ENCODE results near the gene SYK.

SYK gene

DNA sequence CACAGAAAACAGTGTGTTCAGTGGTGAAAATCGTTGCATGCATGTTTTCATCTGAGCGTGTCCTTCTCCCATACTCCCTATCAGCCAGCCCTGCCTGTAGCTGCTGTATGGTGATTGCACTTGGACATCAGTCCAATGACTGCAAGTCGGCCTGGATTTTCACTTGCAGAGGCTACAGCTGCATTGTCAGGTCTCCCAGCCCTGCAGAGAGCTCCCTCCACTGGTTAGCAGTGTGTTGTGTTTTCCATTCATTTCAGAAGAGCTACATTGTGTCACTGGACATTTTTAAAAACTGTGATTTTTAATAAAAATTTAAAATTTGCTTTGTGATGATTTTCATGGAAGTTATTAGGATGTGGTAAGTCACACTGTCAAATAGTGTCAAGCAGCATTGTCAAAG is 96.6 kb downstream of the SYK start:
- no peaks in the 10 kb centered on the region for H3K79me1 ChIP-seq (ENCODE audit: low read length)
- no peak overlapping the region for H2BK12ac ChIP-seq (ENCODE audit: low read length)
- H3K9ac ChIP-seq (ENCODE audit: low read length) = no peak overlapping the region
- H4K91ac ChIP-seq (ENCODE audit: low read depth, low read length) = no peak overlapping the region
- DNase-seq = no peak
- H3K36me3 ChIP-seq (ENCODE audit: control insufficient read depth in 1 of 2, insufficient read depth in 2 of 2, low read length in 2 of 2) = no peaks in the 10 kb centered on the region
- H3K4ac ChIP-seq (ENCODE audit: low read depth, low read length) = no peak overlapping the region
- H3K23ac ChIP-seq (ENCODE audit: low read length) = no peak overlapping the region
- no peaks in the 10 kb centered on the region for H3K4me1 ChIP-seq (ENCODE audit: control insufficient read depth in 1 of 2, insufficient read depth in 2 of 2, low read length in 2 of 2)
- H2AK5ac ChIP-seq (ENCODE audit: low read length) = no peak overlapping the region
- H3K9me3 ChIP-seq (ENCODE audit: insufficient read depth, low read depth, low read length) = peaks cover 4% of the 10 kb centered on the region
- no peaks in the 10 kb centered on the region for H3K79me2 ChIP-seq (ENCODE audit: control insufficient read depth, insufficient read depth, low read length, poor library complexity)
- no peak overlapping the region for H2AFZ ChIP-seq (ENCODE audit: insufficient read depth, low read length, poor library complexity)
- H3K4me3 ChIP-seq (ENCODE audit: low read depth, low read length) = no peak overlapping the region
- WGBS (ENCODE audit: extremely low coverage, insufficient coverage, insufficient read length) = no CpG with 5 or more reads among the region's 3 CpGs
- H3K27ac ChIP-seq (ENCODE audit: low read depth, low read length) = no peak overlapping the region
- no peak overlapping the region for H4K8ac ChIP-seq (ENCODE audit: low read depth, low read length)
- H2BK120ac ChIP-seq (ENCODE audit: insufficient read depth, low read length, poor library complexity) = no peak overlapping the region
- H3K4me2 ChIP-seq (ENCODE audit: low read length) = no peak overlapping the region
- H3K27me3 ChIP-seq (ENCODE audit: insufficient read depth, low read length) = no peaks in the 10 kb centered on the region
- no peak overlapping the region for H3K18ac ChIP-seq (ENCODE audit: low read length)
- no peak overlapping the region for H3K14ac ChIP-seq (ENCODE audit: low read length)
- H2BK5ac ChIP-seq (ENCODE audit: low read depth, low read length, poor library complexity) = no peak overlapping the region
- H4K12ac ChIP-seq (ENCODE audit: low read depth, low read length) = no peak overlapping the region

GRCh38 chr9:90899287-90899686 is 97.7 kb downstream of the SYK start:
- Histone ChIP-seq H2BK5ac (ENCODE audit: low read depth, low read length, poor library complexity) (no peak overlapping the region), H3K4ac (ENCODE audit: low read depth, low read length) (no peak overlapping the region), H3K18ac (ENCODE audit: low read length) (no peak overlapping the region), H3K4me1 (ENCODE audit: control insufficient read depth in 1 of 2, insufficient read depth in 2 of 2, low read length in 2 of 2) (no peaks in the 10 kb centered on the region), H3K4me3 (ENCODE audit: low read depth, low read length) (no peak overlapping the region), H3K4me2 (ENCODE audit: low read length) (no peak overlapping the region), H4K8ac (ENCODE audit: low read depth, low read length) (no peak overlapping the region), H3K79me1 (ENCODE audit: low read length) (no peaks in the 10 kb centered on the region), H2BK120ac (ENCODE audit: insufficient read depth, low read length, poor library complexity) (no peak overlapping the region), H2BK12ac (ENCODE audit: low read length) (no peak overlapping the region), H3K23ac (ENCODE audit: low read length) (no peak overlapping the region), H2AFZ (ENCODE audit: insufficient read depth, low read length, poor library complexity) (no peak overlapping the region), H4K91ac (ENCODE audit: low read depth, low read length) (no peak overlapping the region), H3K14ac (ENCODE audit: low read length) (no peak overlapping the region), H3K79me2 (ENCODE audit: control insufficient read depth, insufficient read depth, low read length, poor library complexity) (no peaks in the 10 kb centered on the region), H3K27ac (ENCODE audit: low read depth, low read length) (no peak overlapping the region), H2AK5ac (ENCODE audit: low read length) (no peak overlapping the region), H3K9ac (ENCODE audit: low read length) (no peak overlapping the region), H3K36me3 (ENCODE audit: control insufficient read depth in 1 of 2, insufficient read depth in 2 of 2, low read length in 2 of 2) (no peaks in the 10 kb centered on the region), H3K27me3 (ENCODE audit: insufficient read depth, low read length) (no peaks in the 10 kb centered on the region), H4K12ac (ENCODE audit: low read depth, low read length) (no peak overlapping the region), H3K9me3 (ENCODE audit: insufficient read depth, low read depth, low read length) (peaks cover 4% of the 10 kb centered on the region)
- WGBS (ENCODE audit: extremely low coverage, insufficient coverage, insufficient read length) = no CpG with 5 or more reads among the region's 3 CpGs
- no peak for DNase-seq

GRCh38 chr9:90900130-90900529 is 98.5 kb downstream of the SYK start:
- Histone ChIP-seq H2AK5ac (ENCODE audit: low read length) (no peak overlapping the region), H3K4ac (ENCODE audit: low read depth, low read length) (no peak overlapping the region), H2BK120ac (ENCODE audit: insufficient read depth, low read length, poor library complexity) (no peak overlapping the region), H3K27ac (ENCODE audit: low read depth, low read length) (no peak overlapping the region), H3K4me1 (ENCODE audit: control insufficient read depth in 1 of 2, insufficient read depth in 2 of 2, low read length in 2 of 2) (no peaks in the 10 kb centered on the region), H4K91ac (ENCODE audit: low read depth, low read length) (no peak overlapping the region), H3K14ac (ENCODE audit: low read length) (no peak overlapping the region), H3K27me3 (ENCODE audit: insufficient read depth, low read length) (no peaks in the 10 kb centered on the region), H3K4me2 (ENCODE audit: low read length) (no peak overlapping the region), H3K9me3 (ENCODE audit: insufficient read depth, low read depth, low read length) (peaks cover 4% of the 10 kb centered on the region), H3K36me3 (ENCODE audit: control insufficient read depth in 1 of 2, insufficient read depth in 2 of 2, low read length in 2 of 2) (no peaks in the 10 kb centered on the region), H2BK12ac (ENCODE audit: low read length) (no peak overlapping the region), H3K79me2 (ENCODE audit: control insufficient read depth, insufficient read depth, low read length, poor library complexity) (no peaks in the 10 kb centered on the region), H4K8ac (ENCODE audit: low read depth, low read length) (no peak overlapping the region), H3K23ac (ENCODE audit: low read length) (no peak overlapping the region), H4K12ac (ENCODE audit: low read depth, low read length) (no peak overlapping the region), H2AFZ (ENCODE audit: insufficient read depth, low read length, poor library complexity) (no peak overlapping the region), H3K4me3 (ENCODE audit: low read depth, low read length) (no peak overlapping the region), H3K18ac (ENCODE audit: low read length) (no peak overlapping the region), H3K9ac (ENCODE audit: low read length) (no peak overlapping the region), H2BK5ac (ENCODE audit: low read depth, low read length, poor library complexity) (no peak overlapping the region), H3K79me1 (ENCODE audit: low read length) (no peaks in the 10 kb centered on the region)
- WGBS (ENCODE audit: extremely low coverage, insufficient coverage, insufficient read length) = no CpG with 5 or more reads among the region's 5 CpGs
- DNase-seq = peak in 1 of 2 donors; percentile 46

DNA sequence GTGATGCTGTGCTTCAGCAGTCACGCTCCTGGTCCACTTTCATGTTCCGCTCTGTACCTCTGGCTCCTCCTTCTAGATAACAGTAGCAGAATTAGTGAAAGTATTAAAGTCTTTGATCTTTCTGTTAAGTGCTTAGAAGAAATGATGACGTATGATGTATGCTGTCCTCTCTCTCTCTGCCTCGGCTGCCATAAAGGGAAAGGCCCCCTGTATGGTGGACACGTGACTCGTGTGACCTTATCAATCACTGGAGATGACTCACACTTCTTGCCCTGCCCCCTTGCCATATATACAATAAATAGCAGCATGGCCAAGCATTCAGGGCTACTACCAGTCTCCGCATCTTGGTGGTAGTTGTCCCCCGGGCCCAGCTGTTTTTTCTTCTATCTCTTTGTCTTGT is 100.3 kb downstream of the SYK start:
- Histone ChIP-seq H3K4ac (ENCODE audit: low read depth, low read length) (no peak overlapping the region), H2BK120ac (ENCODE audit: insufficient read depth, low read length, poor library complexity) (no peak overlapping the region), H3K27ac (ENCODE audit: low read depth, low read length) (no peak overlapping the region), H3K79me2 (ENCODE audit: control insufficient read depth, insufficient read depth, low read length, poor library complexity) (no peaks in the 10 kb centered on the region), H3K23ac (ENCODE audit: low read length) (no peak overlapping the region), H3K9me3 (ENCODE audit: insufficient read depth, low read depth, low read length) (peaks cover 6% of the 10 kb centered on the region), H3K36me3 (ENCODE audit: control insufficient read depth in 1 of 2, insufficient read depth in 2 of 2, low read length in 2 of 2) (no peaks in the 10 kb centered on the region), H2AFZ (ENCODE audit: insufficient read depth, low read length, poor library complexity) (no peak overlapping the region), H4K12ac (ENCODE audit: low read depth, low read length) (no peak overlapping the region), H2BK5ac (ENCODE audit: low read depth, low read length, poor library complexity) (no peak overlapping the region), H3K4me2 (ENCODE audit: low read length) (no peak overlapping the region), H2BK12ac (ENCODE audit: low read length) (no peak overlapping the region), H3K14ac (ENCODE audit: low read length) (no peak overlapping the region), H4K91ac (ENCODE audit: low read depth, low read length) (no peak overlapping the region), H4K8ac (ENCODE audit: low read depth, low read length) (no peak overlapping the region), H3K4me3 (ENCODE audit: low read depth, low read length) (no peak overlapping the region), H3K18ac (ENCODE audit: low read length) (no peak overlapping the region), H3K4me1 (ENCODE audit: control insufficient read depth in 1 of 2, insufficient read depth in 2 of 2, low read length in 2 of 2) (no peaks in the 10 kb centered on the region), H2AK5ac (ENCODE audit: low read length) (no peak overlapping the region), H3K27me3 (ENCODE audit: insufficient read depth, low read length) (no peaks in the 10 kb centered on the region), H3K9ac (ENCODE audit: low read length) (no peak overlapping the region), H3K79me1 (ENCODE audit: low read length) (no peaks in the 10 kb centered on the region)
- no peak for DNase-seq
- no CpG with 5 or more reads among the region's 8 CpGs for WGBS (ENCODE audit: extremely low coverage, insufficient coverage, insufficient read length)
